ENCODE data around the gene MS4A4A.

DNA sequence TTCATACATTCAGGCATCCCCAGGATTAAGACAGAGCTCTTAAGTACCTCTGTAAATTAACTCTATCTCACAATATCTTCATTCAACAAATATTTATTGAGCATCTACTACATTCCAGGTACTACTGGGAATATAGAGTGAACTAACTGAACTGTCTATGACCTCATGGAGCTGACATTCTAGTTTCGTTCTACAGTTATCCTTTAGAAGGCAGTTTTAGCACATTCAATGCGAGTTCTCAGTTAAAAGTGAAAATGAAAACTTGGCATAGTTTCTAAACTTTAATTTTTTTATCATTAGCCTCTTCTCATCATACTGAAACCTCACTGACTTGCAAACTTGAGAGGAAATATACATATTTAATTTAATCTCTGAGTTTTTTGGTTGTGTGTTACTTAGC, 35.9 kb downstream of the MS4A4A start:
- no peak; a peak in 1 of 6 replicates for TF ChIP-seq CTCF (IDR thresholded peaks at IDR 0.05 in 2 of 3, conservative IDR thresholded peaks at IDR 0.05 in 1 of 3; ENCODE audit: control insufficient read depth in 2 of 3, extremely low read depth in 1 of 3, insufficient read depth in 1 of 3, low read depth in 3 of 3, low read length in 3 of 3)
- TF ChIP-seq, protein P1, sequence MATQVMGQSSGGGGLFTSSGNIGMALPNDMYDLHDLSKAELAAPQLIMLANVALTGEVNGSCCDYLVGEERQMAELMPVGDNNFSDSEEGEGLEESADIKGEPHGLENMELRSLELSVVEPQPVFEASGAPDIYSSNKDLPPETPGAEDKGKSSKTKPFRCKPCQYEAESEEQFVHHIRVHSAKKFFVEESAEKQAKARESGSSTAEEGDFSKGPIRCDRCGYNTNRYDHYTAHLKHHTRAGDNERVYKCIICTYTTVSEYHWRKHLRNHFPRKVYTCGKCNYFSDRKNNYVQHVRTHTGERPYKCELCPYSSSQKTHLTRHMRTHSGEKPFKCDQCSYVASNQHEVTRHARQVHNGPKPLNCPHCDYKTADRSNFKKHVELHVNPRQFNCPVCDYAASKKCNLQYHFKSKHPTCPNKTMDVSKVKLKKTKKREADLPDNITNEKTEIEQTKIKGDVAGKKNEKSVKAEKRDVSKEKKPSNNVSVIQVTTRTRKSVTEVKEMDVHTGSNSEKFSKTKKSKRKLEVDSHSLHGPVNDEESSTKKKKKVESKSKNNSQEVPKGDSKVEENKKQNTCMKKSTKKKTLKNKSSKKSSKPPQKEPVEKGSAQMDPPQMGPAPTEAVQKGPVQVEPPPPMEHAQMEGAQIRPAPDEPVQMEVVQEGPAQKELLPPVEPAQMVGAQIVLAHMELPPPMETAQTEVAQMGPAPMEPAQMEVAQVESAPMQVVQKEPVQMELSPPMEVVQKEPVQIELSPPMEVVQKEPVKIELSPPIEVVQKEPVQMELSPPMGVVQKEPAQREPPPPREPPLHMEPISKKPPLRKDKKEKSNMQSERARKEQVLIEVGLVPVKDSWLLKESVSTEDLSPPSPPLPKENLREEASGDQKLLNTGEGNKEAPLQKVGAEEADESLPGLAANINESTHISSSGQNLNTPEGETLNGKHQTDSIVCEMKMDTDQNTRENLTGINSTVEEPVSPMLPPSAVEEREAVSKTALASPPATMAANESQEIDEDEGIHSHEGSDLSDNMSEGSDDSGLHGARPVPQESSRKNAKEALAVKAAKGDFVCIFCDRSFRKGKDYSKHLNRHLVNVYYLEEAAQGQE (IDR thresholded peaks at IDR 0.05; ENCODE audit: low read depth, low read length), result no peak
- TF ChIP-seq TBL1XR1 (IDR thresholded peaks at IDR 0.05; ENCODE audit: low read depth, low read length), result no peak
- no peak for TF ChIP-seq SREBF1 (IDR thresholded peaks at IDR 0.05; ENCODE audit: low read length)

Measured in GM12878 (cell line).